SK-N-MC (cell line): Measurements from ENCODE around the gene MET.

Experiments
- EZH2 ChIP-seq: fragments of 200-600 bp; sonication (generic); IDR thresholded peaks from one replicate; pipeline ENCODE4 v1.6.1; 2017; ENCODE audit warnings: antibody characterized with exemption
- FOXP2 ChIP-seq: optimal IDR thresholded peaks from 2 replicates; pipeline ENCODE3; 2011; ENCODE audit warnings: mild to moderate bottlenecking, moderate library complexity; ENCODE audit not compliant: insufficient read depth; ENCODE audit errors: extremely low read length, control extremely low read depth
- POLR2AphosphoS5 ChIP-seq: IDR thresholded peaks from 2 replicates; pipeline ENCODE4 v1.6.1; 2012; ENCODE audit warnings: mild to moderate bottlenecking, low read depth, low read length, borderline replicate concordance

- TF ChIP-seq EZH2, result no peak
- TF ChIP-seq POLR2AphosphoS5, result no peak
- TF ChIP-seq FOXP2, result no peak
Observed at GRCh38 chr7:116653204-116653603, 18.8 kb upstream of the MET start.
